GM12878 (cell line): ENCODE measurements around the gene SYNDIG1.

ENCODE experiments used
- CTCF ChIP-seq, 3 experiments: IDR thresholded peaks in 2 of 3; conservative IDR thresholded peaks in 1 of 3; 2 replicates each; pipeline ENCODE4 v1.5.1; 2011; ENCODE audit warnings: low read depth in 3 of 3, low read length in 3 of 3, mild to moderate bottlenecking in 3 of 3, control low read depth in 2 of 3, moderate library complexity in 2 of 3, inconsistent platforms in 1 of 3, mixed read lengths in 1 of 3; ENCODE audit not compliant: control insufficient read depth in 2 of 3, insufficient read depth in 1 of 3; ENCODE audit errors: extremely low read depth in 1 of 3
- MYC ChIP-seq: IDR thresholded peaks from 2 replicates; pipeline ENCODE4 v1.6.1; 2011; ENCODE audit warnings: mild to moderate bottlenecking, low read length, moderate library complexity, inconsistent platforms; ENCODE audit not compliant: insufficient read depth, insufficient replicate concordance, insufficient read length, severe bottlenecking
- RFX5 ChIP-seq: IDR thresholded peaks from 2 replicates; pipeline ENCODE4 v1.6.1; 2011; ENCODE audit warnings: low read depth, low read length, improper control_type of control experiment
- TAF1 ChIP-seq: IDR thresholded peaks from 2 replicates; pipeline ENCODE4 v1.6.1; 2011; ENCODE audit warnings: mild to moderate bottlenecking, low read depth, low read length, borderline replicate concordance
- USF2 ChIP-seq: IDR thresholded peaks from 2 replicates; pipeline ENCODE4 v1.6.1; 2011; ENCODE audit warnings: low read depth, low read length, improper control_type of control experiment, borderline replicate concordance

GRCh38 chr20:24653306-24653705 is 183.9 kb downstream of the SYNDIG1 start:
- TF ChIP-seq TAF1 (no peak), RFX5 (no peak), MYC (no peak), USF2 (no peak), CTCF (IDR thresholded peaks at IDR 0.05 in 2 of 3, conservative IDR thresholded peaks at IDR 0.05 in 1 of 3; ENCODE audit: control insufficient read depth in 2 of 3, extremely low read depth in 1 of 3, insufficient read depth in 1 of 3, low read depth in 3 of 3, low read length in 3 of 3) (no peak)
